HG03066 (cell line): ENCODE data around the gene TMED4.
"Not testable (repeated sequence)": the region's sequence is repeated elsewhere in the genome, so short reads cannot be mapped to it uniquely, and the experiment has no call there.

Experiments
- ATAC-seq: cut with Tn5 transposase; IDR thresholded peaks from one replicate; pipeline ENCODE4 v1.9.1; 2021; ENCODE audit warnings: low read depth; ENCODE audit not compliant: unreplicated experiment

TMED4 gene

GRCh38 chr7:44572771-44573170 is 9.3 kb downstream of the TMED4 start:
- no peak for ATAC-seq

GRCh38 chr7:44569959-44570358 is 12.1 kb downstream of the TMED4 start:
- no peak for ATAC-seq

GRCh38 chr7:44568771-44569560 is 13.1 kb downstream of the TMED4 start:
- no peak for ATAC-seq

- ATAC-seq, result no peak
These were observed 14.1 kb downstream of the TMED4 start for GRCh38 chr7:44567884-44568283.

DNA sequence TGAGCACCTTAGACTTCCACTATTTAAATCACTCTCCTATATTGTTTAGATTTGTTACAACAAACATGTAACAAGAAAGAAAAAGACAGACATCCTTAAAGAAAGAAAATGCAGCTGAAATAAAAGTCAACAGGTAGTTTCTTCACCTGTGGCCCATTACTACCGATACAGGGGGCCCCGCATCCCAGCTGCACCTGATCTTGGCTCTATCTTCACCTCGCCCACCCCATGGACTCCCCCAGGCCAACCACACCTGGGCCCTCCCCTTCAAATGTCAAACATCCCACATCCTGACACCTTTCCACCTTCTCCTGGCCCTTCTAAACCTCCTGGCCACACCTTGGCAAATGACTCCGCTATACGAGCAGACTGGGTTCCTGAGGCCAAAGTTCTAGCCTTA is 15.4 kb downstream of the TMED4 start:
- no peak for ATAC-seq

DNA sequence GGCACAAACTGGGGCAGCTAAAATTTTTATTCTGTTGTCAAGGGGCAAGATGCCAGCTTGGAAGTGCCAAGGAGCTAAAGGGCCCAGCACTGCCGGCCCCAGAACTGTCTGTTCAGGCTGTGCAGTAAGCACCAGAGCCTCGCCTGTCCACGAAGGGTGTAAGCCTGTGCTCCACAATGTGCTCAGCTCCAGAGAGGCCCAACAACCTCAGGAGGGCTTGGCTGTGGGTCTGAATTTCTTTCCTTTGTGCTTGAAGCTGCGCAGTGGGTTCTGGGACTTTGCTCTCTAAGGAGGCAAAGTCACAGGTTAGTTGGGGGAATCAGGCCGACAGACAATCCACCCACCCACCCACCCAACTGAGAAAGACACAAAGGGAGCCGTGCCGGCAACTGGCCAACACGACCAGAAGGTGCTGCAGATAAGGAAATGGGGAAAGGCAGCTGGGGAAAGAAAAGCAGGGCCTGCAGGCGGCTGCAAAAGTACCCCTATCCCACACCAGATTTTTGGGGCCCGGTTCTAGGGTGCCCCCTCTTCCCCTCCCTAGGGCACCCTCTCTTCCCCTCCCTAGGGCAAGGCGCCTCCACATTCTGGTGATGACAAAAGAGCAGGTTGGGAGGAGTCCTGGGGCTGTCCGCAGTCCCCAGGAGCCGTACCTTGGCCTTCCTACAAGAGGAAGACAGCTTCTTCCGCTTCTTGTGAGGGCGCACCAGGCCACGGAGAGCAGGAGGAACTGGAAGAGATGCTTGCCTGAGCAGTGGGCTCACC is 16.1 kb downstream of the TMED4 start:
- ATAC-seq, result no peak

DNA sequence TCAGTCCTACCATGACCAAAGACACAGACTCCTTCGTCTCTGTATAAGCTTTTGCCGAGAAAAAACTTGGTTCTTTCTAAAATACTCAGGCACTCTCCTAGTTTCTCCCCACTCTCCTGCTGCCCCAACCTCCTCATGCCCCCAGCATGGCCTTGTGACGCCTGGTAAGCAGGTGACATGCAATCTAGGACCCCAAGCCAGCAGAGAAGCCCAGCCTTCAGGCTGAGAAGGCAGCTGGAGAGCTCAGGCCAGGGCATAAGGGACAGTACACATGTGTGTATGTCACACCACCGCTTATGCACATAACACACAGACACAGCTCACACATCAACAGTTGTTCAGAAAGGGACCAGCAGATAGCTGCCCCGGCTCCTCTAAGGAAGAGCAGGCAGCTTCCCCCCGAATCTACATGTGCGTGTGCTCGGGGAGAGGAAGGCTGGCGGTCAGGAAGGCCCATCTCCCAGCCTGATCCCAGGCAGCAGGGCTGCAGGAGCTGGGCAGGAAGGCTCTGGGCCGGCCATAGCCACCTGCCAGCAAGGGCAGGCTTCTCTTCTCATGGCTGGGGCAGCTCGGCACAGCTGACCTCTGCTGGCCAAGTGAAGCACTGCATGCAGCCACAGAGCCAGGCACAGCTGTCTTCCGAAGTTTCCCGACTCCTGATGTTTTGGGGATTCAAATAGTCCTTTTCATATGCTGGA is 16.8 kb downstream of the TMED4 start:
- no peak for ATAC-seq

GRCh38 chr7:44564606-44565005 is 17.4 kb downstream of the TMED4 start:
- no peak for ATAC-seq

GRCh38 chr7:44563171-44563679 is 18.8 kb downstream of the TMED4 start:
- ATAC-seq, result no peak

- not testable (repeated sequence) for ATAC-seq
These were observed 19.4 kb downstream of the TMED4 start for GRCh38 chr7:44562622-44562962.

- no peak for ATAC-seq
These were observed 19.9 kb downstream of the TMED4 start for GRCh38 chr7:44561962-44562621.

- ATAC-seq, result no peak
These were observed 20.6 kb downstream of the TMED4 start for GRCh38 chr7:44561481-44561880.

GRCh38 chr7:44559485-44559884 is 22.5 kb downstream of the TMED4 start:
- ATAC-seq, result no peak

DNA sequence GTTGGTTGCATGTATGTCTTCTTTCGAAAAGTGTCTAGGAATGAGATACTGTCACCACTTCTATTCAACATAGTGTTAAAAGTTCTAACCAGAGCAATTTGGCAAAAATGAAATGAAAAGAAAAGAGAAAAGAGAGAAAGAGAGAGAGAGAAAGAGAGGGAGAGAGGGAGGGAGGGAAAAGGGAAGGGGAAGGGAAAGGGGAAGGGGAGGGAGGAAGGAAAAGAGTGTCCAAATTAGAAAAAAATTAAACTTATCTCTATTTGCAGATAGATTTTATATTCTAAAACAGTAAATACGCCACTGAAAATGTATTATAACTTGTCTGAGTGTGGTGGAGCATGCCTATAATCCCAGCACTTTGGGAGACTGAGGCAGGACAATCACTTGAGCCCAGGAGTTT is 24.5 kb downstream of the TMED4 start:
- ATAC-seq, result no peak

GRCh38 chr7:44555350-44555749 is 26.7 kb downstream of the TMED4 start:
- no peak for ATAC-seq

DNA sequence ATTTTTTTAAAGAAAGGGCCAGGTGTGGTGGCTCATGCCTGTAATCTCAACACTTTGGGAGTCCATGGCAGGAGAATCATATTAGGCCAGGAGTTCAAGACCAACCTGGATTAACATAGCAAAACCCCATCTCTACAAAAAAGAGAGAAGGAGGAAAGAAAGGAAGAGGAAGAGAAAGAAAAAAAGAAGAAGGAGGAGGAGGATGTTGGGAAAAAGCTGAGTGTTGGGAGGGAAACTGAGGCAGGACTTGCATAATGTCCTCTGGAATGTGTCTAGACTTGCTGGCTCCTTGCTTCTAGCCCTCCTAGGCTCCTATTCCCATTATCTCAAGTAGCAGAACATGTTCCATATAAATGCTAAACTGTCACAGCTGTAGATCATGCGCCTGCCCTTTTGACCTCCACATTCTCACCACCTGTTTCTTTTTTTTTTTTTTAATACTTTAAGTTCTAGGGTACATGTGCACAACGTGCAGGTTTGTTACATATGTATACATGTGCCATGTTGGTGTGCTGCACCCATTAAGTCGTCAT is 29.5 kb downstream of the TMED4 start:
- not testable (repeated sequence) for ATAC-seq

DNA sequence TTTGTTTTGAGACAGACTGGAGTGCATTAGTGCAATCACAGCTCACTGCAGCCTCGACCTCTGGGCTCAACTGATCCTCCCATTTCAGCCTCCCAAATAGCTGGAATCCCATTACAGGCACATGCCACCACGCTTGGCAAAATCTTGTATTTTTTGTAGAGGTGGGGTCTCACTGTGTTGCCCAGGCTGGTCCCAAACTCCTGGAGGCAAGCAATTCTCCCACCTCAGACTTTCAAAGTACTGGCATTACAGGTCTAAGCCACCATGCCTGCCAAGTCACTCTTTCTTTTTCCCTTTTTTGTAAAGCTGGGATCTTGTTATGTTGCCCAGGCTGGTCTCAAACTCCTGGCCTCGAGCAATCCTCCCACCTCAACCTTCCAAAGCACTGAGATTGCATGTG is 32.6 kb downstream of the TMED4 start:
- ATAC-seq, result no peak

GRCh38 chr7:44548893-44549292 is 33.1 kb downstream of the TMED4 start:
- ATAC-seq, result no peak

DNA sequence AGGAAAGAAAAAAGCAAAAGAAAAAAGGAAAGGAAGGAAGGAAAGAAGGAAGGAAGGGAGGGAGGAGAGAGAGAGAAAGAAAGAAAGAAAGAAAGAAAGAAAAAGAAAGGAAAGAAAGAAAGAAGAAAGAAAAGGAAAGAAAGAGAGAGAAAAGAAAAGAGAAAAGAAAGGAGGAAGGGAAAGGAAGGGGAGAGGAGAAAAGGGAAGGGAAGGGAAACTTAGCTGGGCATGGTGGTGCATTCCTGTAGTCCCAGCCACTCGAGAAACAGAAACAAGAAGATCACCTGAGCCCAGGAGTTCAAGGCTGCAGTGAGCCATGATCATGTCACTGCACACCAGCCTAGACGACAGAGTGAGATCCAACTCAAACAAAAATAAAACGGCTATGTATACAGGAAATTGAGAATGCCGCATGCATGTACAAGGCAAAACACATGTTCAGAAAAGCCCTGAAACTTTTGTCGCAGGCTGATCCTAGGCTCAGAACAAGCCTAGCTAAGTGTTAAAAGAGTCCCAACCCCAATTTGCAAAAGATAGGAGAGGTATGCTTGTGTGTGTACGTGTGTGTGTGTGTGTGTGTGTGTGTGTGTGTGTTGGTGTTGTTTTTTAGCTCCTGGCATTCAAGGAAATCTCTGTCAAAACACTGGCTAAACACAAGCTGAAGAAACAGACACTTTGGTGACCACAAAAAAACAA is 34.3 kb downstream of the TMED4 start:
- no peak for ATAC-seq
